Spinal cord (tissue), 10 donors: ENCODE measurements around the gene SMG6. TPM values are rescaled to one million over a fixed set of nuclear protein-coding genes. Genes with fewer than 3 reads are reported as not detected.

Experiments used
- DNase-seq, 6 donors: peaks; one replicate each; pipeline versions ENCODE4 v3.0.0 to v3.0.0-alpha.2; 2013 to 2015; ENCODE audit warnings: low spot score in 6 of 6, low read depth in 4 of 6
- H3K27ac ChIP-seq: one replicate; pipeline ENCODE4 v1.5.1; 2013; ENCODE audit warnings: low read depth, low read length, control low read depth
- H3K27me3 ChIP-seq: one replicate; pipeline ENCODE4 v1.6.1; 2013; ENCODE audit warnings: low read length; ENCODE audit not compliant: control insufficient read depth, insufficient read depth
- H3K36me3 ChIP-seq: one replicate; pipeline ENCODE4 v1.6.1; 2013; ENCODE audit warnings: low read length; ENCODE audit not compliant: control insufficient read depth, insufficient read depth
- H3K4me1 ChIP-seq: one replicate; pipeline ENCODE4 v1.6.1; 2013; ENCODE audit warnings: low read length; ENCODE audit not compliant: control insufficient read depth, insufficient read depth
- H3K4me3 ChIP-seq: one replicate; pipeline ENCODE4 v1.5.1; 2013; ENCODE audit warnings: low read depth, low read length, control low read depth
- H3K9me3 ChIP-seq: one replicate; pipeline ENCODE4 v1.6.1; 2013; ENCODE audit warnings: low read length; ENCODE audit not compliant: control insufficient read depth, insufficient read depth
- WGBS: methylation state at CpG from one replicate; pipeline ENCODE4 v1.1.5; 2013; ENCODE audit warnings: missing lambda C conversion rate; ENCODE audit not compliant: insufficient coverage; 5-methylcytosine and 5-hydroxymethylcytosine counted together
- polyA plus RNA-seq, 2 donors: library from polyadenylated mRNA; unstranded; fragments of 120-200 nt; gene quantifications; one replicate each; pipeline ENCODE4 v1.2.1, GENCODE V29; 2013; ENCODE audit not compliant: insufficient read length in 2 of 2
- total RNA-seq, 2 donors: library from RNA; depleted of rRNA in 1 of 2; stranded (reverse); fragments of 120-200 nt in 1 of 2; fragments of >200 nt in 1 of 2; gene quantifications; one replicate each; pipeline versions ENCODE4 v1.2.3 to v1.2.4, GENCODE V29; 2013 to 2014
- donor health status: healthy.

Gene SMG6
- total and polyA plus RNA-seq, 4 donors, result 26.4 to 46.3 (median 37.3) TPM

DNA sequence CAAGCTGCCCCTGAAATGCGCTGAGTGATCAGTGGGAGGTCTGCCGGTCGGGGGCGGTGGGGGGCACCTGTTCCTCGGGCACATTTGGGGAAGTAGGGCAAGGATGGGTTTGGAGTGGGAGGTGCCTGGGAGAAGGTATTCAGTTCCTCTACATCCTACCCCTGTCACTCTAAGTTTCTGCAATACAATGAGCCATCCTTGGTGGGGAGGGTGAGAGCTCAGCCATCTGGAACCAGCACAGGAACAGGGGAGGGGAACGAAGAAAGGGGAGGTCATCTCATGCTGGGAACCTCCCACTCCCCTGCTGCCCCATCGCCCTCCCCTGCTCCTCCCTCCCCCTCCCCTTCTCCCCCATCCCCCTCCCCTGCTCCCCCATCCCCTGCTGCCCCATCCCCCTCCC is 269.4 kb downstream of the SMG6 start:
- no peaks in the 10 kb centered on the region for H3K9me3 ChIP-seq
- no peak for DNase-seq
- peaks cover 52% of the 10 kb centered on the region for H3K36me3 ChIP-seq
- H3K4me1 ChIP-seq, result peaks cover 32% of the 10 kb centered on the region
- no peak overlapping the region for H3K27ac ChIP-seq
- H3K4me3 ChIP-seq, result no peak overlapping the region
- no CpG with 5 or more reads among the region's 7 CpGs for WGBS
- no peaks in the 10 kb centered on the region for H3K27me3 ChIP-seq

DNA sequence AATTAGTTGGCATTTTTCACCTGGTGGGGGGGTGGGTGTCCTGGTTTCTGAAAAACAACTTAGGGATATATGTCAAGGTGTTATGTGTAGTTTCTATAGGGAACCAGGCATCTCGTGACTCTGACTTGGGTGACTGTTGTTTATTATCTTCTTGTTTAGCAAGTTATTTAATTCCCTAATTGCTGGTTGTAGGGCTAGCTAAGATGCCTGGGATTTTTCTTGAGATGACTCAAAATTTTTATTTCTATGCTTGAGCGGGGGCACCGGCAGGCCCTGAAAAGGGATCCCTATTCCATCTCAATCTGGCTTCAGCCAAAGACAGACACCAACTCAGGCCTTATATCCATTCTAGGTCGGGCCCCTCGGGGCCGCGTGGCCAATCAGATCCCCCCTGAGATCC is 270.4 kb downstream of the SMG6 start:
- no peak overlapping the region for H3K27ac ChIP-seq
- no peak for DNase-seq
- no peak overlapping the region for H3K4me3 ChIP-seq
- peaks cover 44% of the 10 kb centered on the region for H3K36me3 ChIP-seq
- WGBS, result 100% methylated on average over 3 of the region's 7 CpGs
- no peaks in the 10 kb centered on the region for H3K9me3 ChIP-seq
- peaks cover 1% of the 10 kb centered on the region for H3K27me3 ChIP-seq
- peaks cover 42% of the 10 kb centered on the region for H3K4me1 ChIP-seq

DNA sequence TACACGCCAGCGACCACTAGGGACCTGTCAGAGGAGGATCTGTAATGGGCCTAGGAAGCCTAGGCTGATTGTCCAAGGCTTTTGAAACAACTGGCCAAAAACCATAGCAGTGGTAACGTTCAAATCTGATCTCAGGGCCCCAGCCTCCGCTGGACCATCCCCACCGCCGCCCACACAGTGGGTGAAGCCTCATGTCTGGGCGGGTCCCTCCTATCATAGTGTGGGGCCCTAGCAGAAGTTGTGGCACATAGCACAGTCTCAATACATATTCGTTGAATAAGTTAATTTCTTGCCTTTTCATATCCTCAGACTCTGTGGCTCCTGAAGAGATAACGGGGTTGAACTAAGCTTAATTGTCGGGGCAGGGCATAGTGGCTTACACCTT is 272.8 kb downstream of the SMG6 start:
- Histone ChIP-seq H3K4me3 (peak overlapping the region; percentile 96), H3K36me3 (peaks cover 25% of the 10 kb centered on the region), H3K4me1 (peaks cover 38% of the 10 kb centered on the region), H3K27ac (peak overlapping the region; percentile 50), H3K9me3 (no peaks in the 10 kb centered on the region), H3K27me3 (peaks cover 11% of the 10 kb centered on the region)
- no peak for DNase-seq
- 19% methylated on average over 10 of the region's 10 CpGs for WGBS

DNA sequence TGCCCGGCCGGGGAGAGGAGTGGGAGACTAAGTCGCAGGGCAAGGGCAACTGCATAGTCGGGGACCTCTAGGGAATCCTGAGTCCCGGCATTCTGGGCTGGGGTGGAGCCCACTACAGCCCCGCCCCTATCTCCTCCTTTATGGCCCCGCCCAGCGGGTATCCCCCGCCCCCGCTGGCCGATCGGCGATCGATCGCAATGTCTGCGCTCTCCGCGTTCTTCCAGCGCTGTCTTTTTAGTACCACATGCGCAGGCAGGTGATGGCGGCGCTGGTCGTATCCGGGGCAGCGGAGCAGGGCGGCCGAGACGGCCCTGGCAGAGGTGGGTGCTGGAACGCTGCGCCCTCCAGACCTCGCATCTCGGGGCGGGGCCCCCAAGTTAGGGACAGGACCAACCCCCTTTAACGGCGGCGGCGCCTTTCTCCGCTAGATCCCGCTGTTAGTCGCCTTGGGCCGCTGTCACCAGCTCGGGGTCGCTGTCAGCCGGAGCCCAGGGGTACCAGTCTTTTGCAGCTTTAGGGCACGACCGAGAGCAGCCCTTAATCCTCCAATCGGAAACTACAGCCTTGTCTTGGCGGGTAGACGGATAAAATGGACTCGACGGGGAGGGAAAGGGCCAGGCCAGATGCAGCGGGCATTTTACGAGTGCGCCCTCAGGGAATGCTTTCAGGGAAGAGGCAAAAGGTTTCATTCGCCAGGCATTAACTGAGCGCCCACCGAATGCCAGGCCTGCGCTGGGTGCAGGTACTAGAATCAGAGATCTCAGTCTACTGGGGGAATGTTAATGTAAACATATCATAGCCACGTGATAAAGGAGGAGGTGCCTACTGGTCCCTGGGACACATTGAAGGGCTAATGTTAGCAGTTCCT is 273.4 kb downstream of the SMG6 start, which contains the start of gene DPH1:
TSS of gene DPH1 (plus strand) at position 243 of the 868 bp plus-strand sequence. CDS start at position 260, 17 bp downstream.
- Histone ChIP-seq H3K4me3 (peak within 1 kb of the TSS; percentile 96), H3K27me3 (peaks cover 17% of the 10 kb centered on the region), H3K36me3 (peaks cover 20% of the 10 kb centered on the region), H3K27ac (peak within 1 kb of the TSS; percentile 50), H3K4me1 (peaks cover 42% of the 10 kb centered on the region), H3K9me3 (no peaks in the 10 kb centered on the region)
- DNase-seq, result peak in 2 of 6 donors; percentile 95 to 96
- under 1% methylated on average over 59 of the region's 59 CpGs for WGBS

DNA sequence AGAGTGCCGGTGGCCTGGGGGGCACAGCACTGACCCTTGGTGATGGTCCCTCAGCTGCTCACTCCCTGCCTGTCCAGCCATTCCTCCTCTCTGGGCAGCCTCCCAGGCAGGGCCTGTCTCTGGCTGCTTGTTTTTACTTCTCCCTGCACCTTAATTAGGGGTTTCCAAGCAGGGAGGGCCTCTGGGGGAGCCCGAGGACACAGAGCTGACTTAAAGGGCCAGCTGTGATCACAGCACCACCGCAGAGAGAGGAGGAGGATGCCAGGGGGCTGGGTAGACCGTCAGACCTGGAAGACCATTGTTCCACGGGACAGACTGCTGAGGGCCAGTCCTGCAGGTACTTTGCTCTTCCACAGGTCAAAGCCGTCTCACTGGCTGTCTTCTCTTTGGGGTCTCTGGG is 274.8 kb downstream of the SMG6 start:
- Histone ChIP-seq H3K27ac (no peak overlapping the region), H3K9me3 (no peaks in the 10 kb centered on the region), H3K36me3 (peaks cover 11% of the 10 kb centered on the region), H3K27me3 (peaks cover 25% of the 10 kb centered on the region), H3K4me1 (peaks cover 52% of the 10 kb centered on the region), H3K4me3 (no peak overlapping the region)
- 31% methylated on average over 6 of the region's 6 CpGs for WGBS
- no peak for DNase-seq

DNA sequence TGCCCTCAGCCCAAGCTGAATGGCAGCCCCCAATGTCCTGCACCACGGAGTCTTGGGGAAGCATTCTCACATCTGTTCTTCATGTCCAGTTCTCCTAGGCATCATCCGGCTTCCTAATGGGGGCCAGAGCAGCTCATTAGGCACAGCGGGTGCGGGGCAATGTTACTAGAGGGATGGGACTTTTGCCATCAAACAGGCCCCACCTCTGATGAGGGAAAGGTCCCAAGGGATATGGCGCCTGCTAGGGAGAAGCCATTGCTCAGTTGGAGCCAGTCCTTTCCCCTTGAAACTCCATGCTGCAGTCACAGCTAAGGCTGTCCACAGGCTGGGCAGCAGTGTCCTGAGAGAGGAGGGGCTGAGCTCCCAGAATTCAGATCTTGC is 275.4 kb downstream of the SMG6 start:
- 69% methylated on average over 5 of the region's 5 CpGs for WGBS
- Histone ChIP-seq H3K4me3 (no peak overlapping the region), H3K27me3 (peaks cover 27% of the 10 kb centered on the region), H3K9me3 (no peaks in the 10 kb centered on the region), H3K36me3 (peaks cover 6% of the 10 kb centered on the region), H3K4me1 (peaks cover 54% of the 10 kb centered on the region), H3K27ac (no peak overlapping the region)
- DNase-seq, result no peak

DNA sequence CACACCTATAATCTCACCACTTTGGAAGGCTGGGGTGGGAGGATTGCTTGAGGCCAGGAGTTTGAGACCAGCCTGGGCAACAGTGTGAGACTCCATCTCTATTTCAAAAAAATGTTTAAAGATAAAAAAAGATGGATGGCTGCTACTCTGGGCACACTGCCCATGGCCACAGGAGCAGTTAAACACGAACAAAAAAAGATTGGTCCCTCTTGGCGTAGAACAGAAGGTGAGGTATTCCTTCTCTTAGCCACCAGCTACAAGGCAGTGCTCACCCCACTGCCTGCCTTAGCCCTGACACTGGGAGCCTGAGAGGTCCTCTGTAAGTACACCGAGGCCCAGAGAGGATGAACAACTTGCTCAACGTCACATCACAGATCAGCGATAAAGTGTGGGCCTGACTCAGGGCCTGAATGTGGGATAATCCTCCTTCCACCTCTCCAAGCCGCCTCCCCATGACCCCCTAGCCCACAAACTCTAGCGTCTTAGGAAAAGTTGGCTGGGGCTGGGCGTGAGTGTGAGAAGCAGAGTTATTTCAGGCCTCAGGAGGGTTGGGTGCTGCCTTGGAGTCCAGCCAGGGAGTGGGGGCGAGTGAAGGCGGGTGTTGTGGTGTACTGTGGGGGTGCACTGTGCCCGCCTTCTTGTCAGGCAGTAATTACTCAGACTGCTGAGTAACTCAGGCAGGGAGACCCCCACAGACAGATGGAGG is 275.9 kb downstream of the SMG6 start:
- Histone ChIP-seq H3K9me3 (no peaks in the 10 kb centered on the region), H3K27me3 (peaks cover 32% of the 10 kb centered on the region), H3K4me1 (peaks cover 60% of the 10 kb centered on the region), H3K36me3 (peaks cover under 1% of the 10 kb centered on the region), H3K4me3 (no peak overlapping the region), H3K27ac (no peak overlapping the region)
- no peak for DNase-seq
- 67% methylated on average over 7 of the region's 11 CpGs for WGBS

DNA sequence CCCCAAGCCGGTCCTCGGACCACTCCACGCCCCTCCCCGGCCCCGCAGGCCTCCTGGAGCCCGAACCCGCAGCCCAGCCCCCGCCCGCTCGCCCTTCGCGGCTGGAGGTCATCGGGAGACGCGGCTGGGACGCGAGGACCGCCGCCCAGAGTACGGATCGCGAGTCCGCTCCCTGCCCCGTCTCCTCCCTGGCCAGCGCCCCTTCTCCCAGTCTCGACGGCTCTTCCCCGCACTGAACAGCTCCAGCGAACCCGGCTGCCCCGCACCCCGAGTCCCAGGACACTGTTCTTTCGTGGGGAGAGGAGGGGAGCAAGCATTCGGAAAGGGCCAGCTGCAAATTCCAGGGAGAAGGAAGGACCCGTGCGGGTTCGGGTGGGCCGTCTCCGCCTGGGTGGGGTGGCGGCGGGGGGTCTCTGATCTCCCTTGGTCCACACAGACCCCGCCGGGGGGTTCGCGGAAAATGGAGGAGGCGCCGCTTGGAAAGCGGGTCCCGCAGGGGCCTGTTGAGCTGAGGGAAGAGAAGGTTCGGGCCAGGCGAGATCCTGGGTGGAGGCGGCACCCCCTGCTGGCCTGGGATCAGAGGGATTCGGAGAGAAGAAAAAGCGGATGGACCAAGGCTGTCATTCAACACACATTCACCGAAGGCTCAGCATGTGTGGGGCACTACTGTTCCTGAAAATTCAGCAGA is 277.8 kb downstream of the SMG6 start:
- peaks cover 36% of the 10 kb centered on the region for H3K27me3 ChIP-seq
- H3K4me1 ChIP-seq, result peaks cover 56% of the 10 kb centered on the region

DNA sequence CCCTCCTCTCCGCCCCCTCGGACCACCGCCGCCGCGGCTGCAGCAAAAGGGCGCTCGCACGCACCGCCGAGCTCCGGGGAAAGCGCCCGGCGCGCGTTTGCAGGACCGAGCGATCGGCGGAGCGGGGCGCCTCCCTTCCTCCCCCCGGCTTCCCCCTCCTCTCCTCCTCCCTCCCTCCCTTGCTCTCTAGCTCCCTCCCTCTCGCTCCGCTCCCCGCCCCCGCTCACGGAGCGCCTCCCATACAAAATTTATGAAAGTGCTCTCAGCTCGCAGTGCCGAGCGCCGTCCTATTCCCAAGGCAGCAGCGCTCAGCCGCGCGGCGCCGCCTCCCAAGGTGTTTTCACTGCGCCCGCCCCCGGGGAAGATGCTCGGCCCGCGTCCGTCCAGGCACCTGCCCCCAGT is 278.4 kb downstream of the SMG6 start, which contains the start of gene RTN4RL1:
TSS of gene RTN4RL1 (minus strand) at position 115 of the 402 bp plus-strand sequence. CDS start 469 bp downstream, outside the sequence.
- Histone ChIP-seq H3K4me1 (peaks cover 58% of the 10 kb centered on the region), H3K36me3 (no peaks in the 10 kb centered on the region), H3K27ac (no peak within 1 kb of the TSS), H3K27me3 (peaks cover 36% of the 10 kb centered on the region), H3K4me3 (peak within 1 kb of the TSS; percentile 41), H3K9me3 (no peaks in the 10 kb centered on the region)
- peak in 2 of 6 donors; percentile 93 to 94 for DNase-seq
- WGBS, result 0% methylated on average over 47 of the region's 47 CpGs

More for the DNA sequence above, 277.8 kb downstream of the SMG6 start:
- H3K36me3 ChIP-seq, result no peaks in the 10 kb centered on the region
- DNase-seq, result peak in 2 of 6 donors; percentile 90 to 92
- H3K9me3 ChIP-seq, result no peaks in the 10 kb centered on the region
- H3K27ac ChIP-seq, result no peak overlapping the region
- WGBS, result under 1% methylated on average over 48 of the region's 55 CpGs
- peak overlapping the region; percentile 41 for H3K4me3 ChIP-seq
